ENCODE data around the gene UQCR11.
"Not testable (repeated sequence)": the region's sequence is repeated elsewhere in the genome, so short reads cannot be mapped to it uniquely, and the experiment has no call there.

UQCR11 gene

GRCh38 chr19:1645299-1645698 is 40.0 kb upstream of the UQCR11 start:
- Histone ChIP-seq H2AFZ (ENCODE audit: low read depth, low read length) (no peak overlapping the region), H4K20me1 (ENCODE audit: insufficient read depth, low read length) (peaks cover 93% of the 10 kb centered on the region), H3K4me3 (ENCODE audit: low read depth in 1 of 2, low read length in 2 of 2) (no peak overlapping the region), H3K27me3 (ENCODE audit: insufficient read depth, low read length, poor library complexity) (no peaks in the 10 kb centered on the region), H3K27ac (ENCODE audit: low read length) (no peak overlapping the region), H3K9ac (ENCODE audit: low read depth, low read length) (no peak overlapping the region), H3K9me3 (ENCODE audit: insufficient read depth, low read length, severe bottlenecking) (no peaks in the 10 kb centered on the region), H3K4me2 (ENCODE audit: insufficient read depth, low read length) (no peak overlapping the region), H3K79me2 (ENCODE audit: insufficient read depth, low read length) (peaks cover 99% of the 10 kb centered on the region), H3K36me3 (ENCODE audit: insufficient read depth, low read length) (peaks cover 98% of the 10 kb centered on the region), H3K4me1 (ENCODE audit: insufficient read depth, low read length) (peaks cover 10% of the 10 kb centered on the region)
- no peak for TF ChIP-seq CTCF (IDR thresholded peaks at IDR 0.05; ENCODE audit: borderline replicate concordance, extremely low read depth, low read length, poor library complexity, severe bottlenecking)
- no peak for TF ChIP-seq EZH2 (IDR thresholded peaks at IDR 0.05; ENCODE audit: borderline replicate concordance, low read depth, low read length, severe bottlenecking)
- ATAC-seq (ENCODE audit: insufficient read depth, low read depth) (no peak), DNase-seq (no peak)

- Histone ChIP-seq H3K36me3 (ENCODE audit: insufficient read depth, low read length) (peaks cover 98% of the 10 kb centered on the region), H3K4me2 (ENCODE audit: insufficient read depth, low read length) (no peak overlapping the region), H3K9ac (ENCODE audit: low read depth, low read length) (no peak overlapping the region), H3K4me3 (ENCODE audit: low read depth in 1 of 2, low read length in 2 of 2) (no peak overlapping the region), H3K79me2 (ENCODE audit: insufficient read depth, low read length) (peaks cover 99% of the 10 kb centered on the region), H3K9me3 (ENCODE audit: insufficient read depth, low read length, severe bottlenecking) (no peaks in the 10 kb centered on the region), H3K27ac (ENCODE audit: low read length) (no peak overlapping the region), H3K4me1 (ENCODE audit: insufficient read depth, low read length) (no peaks in the 10 kb centered on the region; the same call in 1 of the 2 replicates), H3K27me3 (ENCODE audit: insufficient read depth, low read length, poor library complexity) (no peaks in the 10 kb centered on the region), H2AFZ (ENCODE audit: low read depth, low read length) (no peak overlapping the region), H4K20me1 (ENCODE audit: insufficient read depth, low read length) (peaks cover 91% of the 10 kb centered on the region)
- ATAC-seq (ENCODE audit: insufficient read depth, low read depth) (no peak), DNase-seq (no peak)
- TF ChIP-seq EZH2 (IDR thresholded peaks at IDR 0.05; ENCODE audit: borderline replicate concordance, low read depth, low read length, severe bottlenecking) (no peak), CTCF (IDR thresholded peaks at IDR 0.05; ENCODE audit: borderline replicate concordance, extremely low read depth, low read length, poor library complexity, severe bottlenecking) (no peak)
Measured at GRCh38 chr19:1644070-1644469, 38.8 kb upstream of the UQCR11 start.

GRCh38 chr19:1640893-1641448 is 35.7 kb upstream of the UQCR11 start:
- peaks cover 97% of the 10 kb centered on the region for H3K79me2 ChIP-seq (ENCODE audit: insufficient read depth, low read length)

GRCh38 chr19:1636325-1637236 is 31.3 kb upstream of the UQCR11 start:
- TF ChIP-seq EZH2 (IDR thresholded peaks at IDR 0.05; ENCODE audit: borderline replicate concordance, low read depth, low read length, severe bottlenecking) (no peak), CTCF (IDR thresholded peaks at IDR 0.05; ENCODE audit: borderline replicate concordance, extremely low read depth, low read length, poor library complexity, severe bottlenecking) (no peak)
- Histone ChIP-seq H3K4me3 (ENCODE audit: low read depth in 1 of 2, low read length in 2 of 2) (no peak overlapping the region), H3K4me1 (ENCODE audit: insufficient read depth, low read length) (no peaks in the 10 kb centered on the region), H4K20me1 (ENCODE audit: insufficient read depth, low read length) (peaks cover 82% of the 10 kb centered on the region), H3K9ac (ENCODE audit: low read depth, low read length) (no peak overlapping the region), H3K79me2 (ENCODE audit: insufficient read depth, low read length) (peaks cover 95% of the 10 kb centered on the region), H3K4me2 (ENCODE audit: insufficient read depth, low read length) (no peak overlapping the region), H3K9me3 (ENCODE audit: insufficient read depth, low read length, severe bottlenecking) (no peaks in the 10 kb centered on the region), H3K27me3 (ENCODE audit: insufficient read depth, low read length, poor library complexity) (no peaks in the 10 kb centered on the region), H3K36me3 (ENCODE audit: insufficient read depth, low read length) (peaks cover 94% of the 10 kb centered on the region), H3K27ac (ENCODE audit: low read length) (no peak overlapping the region), H2AFZ (ENCODE audit: low read depth, low read length) (no peak overlapping the region)
- ATAC-seq (ENCODE audit: insufficient read depth, low read depth): no peak
- DNase-seq: no peak

More at GRCh38 chr19:1640893-1641448, 35.7 kb upstream of the UQCR11 start:
- H3K36me3 ChIP-seq (ENCODE audit: insufficient read depth, low read length): peaks cover 98% of the 10 kb centered on the region
- ATAC-seq (ENCODE audit: insufficient read depth, low read depth); H3K9ac ChIP-seq (ENCODE audit: low read depth, low read length); H3K27me3 ChIP-seq (ENCODE audit: insufficient read depth, low read length, poor library complexity); H3K27ac ChIP-seq (ENCODE audit: low read length); H3K4me3 ChIP-seq (ENCODE audit: low read depth in 1 of 2, low read length in 2 of 2); H3K9me3 ChIP-seq (ENCODE audit: insufficient read depth, low read length, severe bottlenecking); H2AFZ ChIP-seq (ENCODE audit: low read depth, low read length); DNase-seq; H3K4me1 ChIP-seq (ENCODE audit: insufficient read depth, low read length); H3K4me2 ChIP-seq (ENCODE audit: insufficient read depth, low read length): not testable (repeated sequence)
- H4K20me1 ChIP-seq (ENCODE audit: insufficient read depth, low read length): peaks cover 79% of the 10 kb centered on the region

Data from DND-41 (cell line).